PC-9 (cell line): Measurements from ENCODE around the gene PRDM15. TPM values are rescaled to one million over a fixed set of nuclear protein-coding genes. Genes with fewer than 3 reads are reported as not detected.

ENCODE experiments used
- BruUV-seq: library from RNA; stranded (reverse); fragments of 400-500 nt; replicated peaks from 2 replicates; lab custom pipeline; 2021; lab: Mats Ljungman, UMichigan
- CTCF ChIA-PET: fragments of 300-600 bp; sonication (Branson Sonifier 250); formaldehyde crosslinking; loops from one replicate; lab custom pipeline; 2022; ENCODE audit warnings: antibody characterized with exemption; lab: Charles Lee
- POLR2A ChIA-PET: fragments of 300-600 bp; sonication (Branson Sonifier 250); formaldehyde crosslinking; loops from one replicate; lab custom pipeline; 2022; ENCODE audit warnings: antibody characterized with exemption; ENCODE audit not compliant: unreplicated experiment; lab: Charles Lee
- DNase-seq, 2 experiments: peaks; one replicate each; pipeline versions ENCODE4 v3.0.0 to v3.0.0-alpha.2; 2015 to 2022; ENCODE audit warnings: mixed read lengths in 1 of 2
- H2AFZ ChIP-seq: fragments of 200-600 bp; sonication (generic); 2 replicates; pipeline ENCODE4 v1.8.1; 2017; ENCODE audit warnings: antibody characterized with exemption
- H3F3A ChIP-seq: fragments of 200-600 bp; sonication (generic); 2 replicates; pipeline ENCODE4 v1.8.1; 2017; ENCODE audit warnings: antibody characterized with exemption, mild to moderate bottlenecking, low read depth; ENCODE audit not compliant: insufficient read depth
- H3K27ac ChIP-seq: fragments of 200-600 bp; sonication (generic); 2 replicates; pipeline ENCODE4 v1.6.1; 2016; ENCODE audit warnings: mixed run types
- H3K27me3 ChIP-seq: fragments of 200-600 bp; sonication (generic); 2 replicates; pipeline ENCODE4 v1.6.1; 2016; ENCODE audit warnings: low read depth, mixed run types; ENCODE audit not compliant: insufficient read depth
- H3K36me3 ChIP-seq: fragments of 200-600 bp; sonication (generic); 2 replicates; pipeline ENCODE4 v1.6.1; 2016; ENCODE audit warnings: low read depth, mixed run types
- H3K4me1 ChIP-seq: fragments of 200-600 bp; sonication (generic); replicated peaks from 2 replicates; pipeline ENCODE4 v1.6.1; 2016; ENCODE audit warnings: mixed run types; ENCODE audit not compliant: insufficient read depth
- H3K4me2 ChIP-seq: fragments of 200-600 bp; sonication (generic); 2 replicates; pipeline ENCODE4 v1.6.1; 2017; ENCODE audit warnings: mixed run types
- H3K4me3 ChIP-seq: fragments of 200-600 bp; sonication (generic); 2 replicates; pipeline ENCODE4 v1.6.1; 2016; ENCODE audit warnings: mixed run types
- H3K79me2 ChIP-seq: fragments of 200-600 bp; sonication (generic); 2 replicates; pipeline ENCODE4 v1.6.1; 2017; ENCODE audit warnings: low read depth, mixed run types
- H3K9me2 ChIP-seq: fragments of 200-600 bp; sonication (generic); 2 replicates; pipeline ENCODE4 v1.8.1; 2017; ENCODE audit warnings: mild to moderate bottlenecking; ENCODE audit not compliant: insufficient read depth
- H3K9me3 ChIP-seq: fragments of 200-600 bp; sonication (generic); 2 replicates; pipeline ENCODE4 v1.8.1; 2016; ENCODE audit warnings: low read depth; ENCODE audit not compliant: insufficient read depth
- H4K20me1 ChIP-seq: fragments of 200-600 bp; sonication (generic); 2 replicates; pipeline ENCODE4 v1.8.1; 2017; ENCODE audit not compliant: insufficient read depth
- EZH2 ChIP-seq: fragments of 200-600 bp; sonication (generic); IDR thresholded peaks from 2 replicates; pipeline ENCODE4 v1.8.0; 2017; ENCODE audit warnings: antibody characterized with exemption, low read depth
- intact Hi-C: fragments of 100-400 bp; cut with micrococcal nuclease; formaldehyde crosslinking; loops from one replicate; pipeline ENCODE4 v1.10.0; 2022; ENCODE audit not compliant: unreplicated experiment
- total RNA-seq: library from RNA; stranded (reverse); gene quantifications from 2 replicates; pipeline ENCODE4 v1.2.3, GENCODE V29; 2021
- TF ChIP-seq, protein P1 (sequence below): fragments of 200-600 bp; sonication (generic); conservative IDR thresholded peaks from 2 replicates; pipeline ENCODE4 v1.6.1; 2017; ENCODE audit warnings: mixed run types, antibody characterized with exemption, mild to moderate bottlenecking, moderate library complexity

PRDM15 gene
- total RNA-seq, 1 experiment from 2014 or later, result 8.8 TPM

DNA sequence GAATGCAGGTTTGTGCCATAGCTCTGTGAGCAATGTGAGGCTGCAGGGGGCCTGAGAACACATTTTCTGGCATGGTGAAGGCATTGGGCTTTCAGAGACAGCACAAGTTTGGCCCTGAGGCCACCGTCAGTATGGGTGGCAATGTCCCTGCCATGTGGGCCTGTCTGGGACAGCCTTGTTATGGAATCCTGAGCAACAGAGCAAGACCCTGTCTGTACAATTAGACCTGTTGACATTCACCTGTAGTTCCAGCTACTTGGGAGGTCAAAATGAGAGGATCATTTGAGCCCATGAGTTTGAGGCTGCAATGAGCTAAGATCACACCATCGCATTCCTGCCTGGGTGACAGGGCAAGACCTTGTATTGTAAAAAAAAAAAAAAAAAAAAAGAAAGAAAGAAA, 35.6 kb downstream of the PRDM15 start:
- intact Hi-C loops, result no loop called here

GRCh38 chr21:41840880-41841279, 38.3 kb downstream of the PRDM15 start:
- Histone ChIP-seq H3K4me2 (no peak overlapping the region), H3K27ac (no peak overlapping the region), H4K20me1 (no peaks in the 10 kb centered on the region), H3K4me1 (no peaks in the 10 kb centered on the region), H3K36me3 (no peaks in the 10 kb centered on the region), H3K9me2 (no peaks in the 10 kb centered on the region), H3K27me3 (no peaks in the 10 kb centered on the region), H3K9me3 (no peaks in the 10 kb centered on the region), H3K4me3 (no peak overlapping the region), H3K79me2 (no peaks in the 10 kb centered on the region), H3F3A (peaks cover 6% of the 10 kb centered on the region; the same call in 1 of the 2 replicates), H2AFZ (no peak overlapping the region)
- BruUV-seq, result no TSS peak
- intact Hi-C loops, result no loop called here
- TF ChIP-seq EZH2, result no peak
- TF ChIP-seq, protein P1, sequence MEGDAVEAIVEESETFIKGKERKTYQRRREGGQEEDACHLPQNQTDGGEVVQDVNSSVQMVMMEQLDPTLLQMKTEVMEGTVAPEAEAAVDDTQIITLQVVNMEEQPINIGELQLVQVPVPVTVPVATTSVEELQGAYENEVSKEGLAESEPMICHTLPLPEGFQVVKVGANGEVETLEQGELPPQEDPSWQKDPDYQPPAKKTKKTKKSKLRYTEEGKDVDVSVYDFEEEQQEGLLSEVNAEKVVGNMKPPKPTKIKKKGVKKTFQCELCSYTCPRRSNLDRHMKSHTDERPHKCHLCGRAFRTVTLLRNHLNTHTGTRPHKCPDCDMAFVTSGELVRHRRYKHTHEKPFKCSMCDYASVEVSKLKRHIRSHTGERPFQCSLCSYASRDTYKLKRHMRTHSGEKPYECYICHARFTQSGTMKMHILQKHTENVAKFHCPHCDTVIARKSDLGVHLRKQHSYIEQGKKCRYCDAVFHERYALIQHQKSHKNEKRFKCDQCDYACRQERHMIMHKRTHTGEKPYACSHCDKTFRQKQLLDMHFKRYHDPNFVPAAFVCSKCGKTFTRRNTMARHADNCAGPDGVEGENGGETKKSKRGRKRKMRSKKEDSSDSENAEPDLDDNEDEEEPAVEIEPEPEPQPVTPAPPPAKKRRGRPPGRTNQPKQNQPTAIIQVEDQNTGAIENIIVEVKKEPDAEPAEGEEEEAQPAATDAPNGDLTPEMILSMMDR, result no peak
- POLR2A ChIA-PET, result no interaction called here
- DNase-seq, result no peak
- CTCF ChIA-PET, result no interaction called here

More for the DNA sequence above, 35.6 kb downstream of the PRDM15 start:
- Histone ChIP-seq H3K4me1 (no peaks in the 10 kb centered on the region), H3K4me2 (no peak overlapping the region), H3K4me3 (no peak overlapping the region), H3K27ac (no peak overlapping the region), H3K36me3 (no peaks in the 10 kb centered on the region), H4K20me1 (no peaks in the 10 kb centered on the region), H3K9me2 (no peaks in the 10 kb centered on the region), H3K79me2 (no peaks in the 10 kb centered on the region), H3K27me3 (no peaks in the 10 kb centered on the region), H2AFZ (no peak overlapping the region), H3K9me3 (no peaks in the 10 kb centered on the region), H3F3A (peaks cover 9% of the 10 kb centered on the region; the same call in 1 of the 2 replicates)
- TF ChIP-seq, protein P1, result no peak
- TF ChIP-seq EZH2, result no peak
- CTCF ChIA-PET, result no interaction called here
- POLR2A ChIA-PET, result interaction anchor here (0.7 kb wide), 1 partner anchor 100 kb away, joined by 3 read pairs; no protein-coding TSS in a partner anchor
- DNase-seq, result no peak
- BruUV-seq, result no TSS peak

- Histone ChIP-seq H3K27ac (no peak overlapping the region), H3F3A (no peaks in the 10 kb centered on the region), H3K9me3 (no peaks in the 10 kb centered on the region), H3K4me2 (no peak overlapping the region), H4K20me1 (no peaks in the 10 kb centered on the region), H3K4me3 (no peak overlapping the region), H3K4me1 (no peaks in the 10 kb centered on the region), H3K36me3 (no peaks in the 10 kb centered on the region), H2AFZ (no peak overlapping the region), H3K79me2 (no peaks in the 10 kb centered on the region), H3K9me2 (no peaks in the 10 kb centered on the region), H3K27me3 (no peaks in the 10 kb centered on the region)
- CTCF ChIA-PET, result no interaction called here
- DNase-seq, result no peak
- TF ChIP-seq EZH2, result no peak
- TF ChIP-seq, protein P1, result no peak
- POLR2A ChIA-PET, result no interaction called here
- no TSS peak for BruUV-seq
- intact Hi-C loops, result no loop called here
These were observed 39.6 kb downstream of the PRDM15 start for GRCh38 chr21:41839387-41840000.
